GM23338 (cell line): ENCODE results near the gene ADA.

Experiments used
- CREB1 ChIP-seq: fragments of 250-450 bp; sonication (Bioruptor Pico); IDR thresholded peaks from 2 replicates; pipeline ENCODE4 v1.5.0; 2020; ENCODE audit warnings: low read depth, mild to moderate bottlenecking, moderate library complexity
- CTCF ChIP-seq, 2 experiments: fragments of 200-600 bp in 1 of 2; sonication (generic) in 1 of 2; conservative IDR thresholded peaks; 2 replicates each; pipeline versions ENCODE4 v1.5.1 to v1.6.1; 2016 to 2017; ENCODE audit warnings: antibody characterized with exemption in 2 of 2, low read depth in 2 of 2, mild to moderate bottlenecking in 2 of 2, moderate library complexity in 1 of 2
- ETS1 ChIP-seq: IDR thresholded peaks from 2 replicates; pipeline ENCODE4 v1.6.1; 2016; ENCODE audit warnings: antibody characterized with exemption
- EZH2 ChIP-seq: fragments of 200-600 bp; sonication (generic); IDR thresholded peaks from one replicate; pipeline ENCODE4 v1.8.0; 2017; ENCODE audit warnings: antibody characterized with exemption, mild to moderate bottlenecking, low read depth; ENCODE audit not compliant: unreplicated experiment
- EZH2phosphoT487 ChIP-seq: fragments of 200-600 bp; sonication (generic); IDR thresholded peaks from one replicate; pipeline ENCODE4 v1.8.1; 2018; ENCODE audit warnings: antibody characterized with exemption; ENCODE audit not compliant: unreplicated experiment
- JUNB ChIP-seq: IDR thresholded peaks from one replicate; pipeline ENCODE4 v1.6.1; 2016; ENCODE audit warnings: antibody characterized with exemption; ENCODE audit not compliant: unreplicated experiment
- NANOG ChIP-seq: IDR thresholded peaks from 2 replicates; pipeline ENCODE4 v1.6.1; 2016; ENCODE audit warnings: antibody characterized with exemption, borderline replicate concordance
- POLR2AphosphoS5 ChIP-seq: IDR thresholded peaks from 2 replicates; pipeline ENCODE4 v1.6.1; 2016; ENCODE audit warnings: antibody characterized with exemption, low read depth
- REST ChIP-seq: IDR thresholded peaks from one replicate; pipeline ENCODE4 v1.6.1; 2018; ENCODE audit warnings: antibody characterized with exemption; ENCODE audit not compliant: unreplicated experiment
- STAT1 ChIP-seq: IDR thresholded peaks from one replicate; pipeline ENCODE4 v1.6.1; 2016; ENCODE audit warnings: antibody characterized with exemption; ENCODE audit not compliant: unreplicated experiment
- ZNF114 ChIP-seq: fragments of 250-450 bp; sonication (Bioruptor Pico); IDR thresholded peaks from 2 replicates; pipeline ENCODE4 v1.5.0; 2020; ENCODE audit warnings: mild to moderate bottlenecking, moderate library complexity
- ZNF331 ChIP-seq: fragments of 250-450 bp; sonication (Bioruptor Pico); IDR thresholded peaks from 2 replicates; pipeline ENCODE4 v1.5.0; 2020; ENCODE audit warnings: low read depth, mild to moderate bottlenecking, moderate library complexity

GRCh38 chr20:44586289-44586911 is 65.1 kb downstream of the ADA start:
- TF ChIP-seq POLR2AphosphoS5 (no peak), CTCF (conservative IDR thresholded peaks at IDR 0.05; ENCODE audit: low read depth in 2 of 2) (no peak), STAT1 (no peak), ETS1 (no peak), EZH2 (no peak), JUNB (no peak), CREB1 (no peak), EZH2phosphoT487 (no peak), REST (no peak), ZNF331 (no peak), ZNF114 (CRISPR knock-in tag) (no peak), NANOG (no peak)
